Retinal pigment epithelial cell (primary cell): ENCODE data around the gene POTEC.
"Not testable (repeated sequence)": the region's sequence is repeated elsewhere in the genome, so short reads cannot be mapped to it uniquely, and the experiment has no call there.

Experiments used
- DNase-seq: peaks from one replicate; pipeline ENCODE4 v3.0.0-alpha.2; 2010; ENCODE audit warnings: low read depth
- H3K4me3 ChIP-seq: 2 replicates; pipeline ENCODE4 v1.5.1; 2011; ENCODE audit warnings: mild to moderate bottlenecking, low read length, control low read depth, moderate library complexity
- CTCF ChIP-seq: conservative IDR thresholded peaks from 2 replicates; pipeline ENCODE4 v1.5.1; 2011; ENCODE audit warnings: low read depth, low read length, control low read depth, inconsistent platforms

The POTEC gene

GRCh38 chr18:14543446-14543964 is at the start of gene POTEC:
Gene POTEC, minus strand, starts transcription at chr18:14543600. Its CDS starts 454 bp downstream, at chr18:14543146.
- H3K4me3 ChIP-seq, DNase-seq: not testable (repeated sequence)

GRCh38 chr18:14577971-14578370 is 34.6 kb upstream of the POTEC start:
- H3K4me3 ChIP-seq, result no peak overlapping the region
- no peak for TF ChIP-seq CTCF
- no peak for DNase-seq

GRCh38 chr18:14559502-14559901 is 16.1 kb upstream of the POTEC start:
- H3K4me3 ChIP-seq, DNase-seq: not testable (repeated sequence)

GRCh38 chr18:14531659-14532058 is 11.7 kb downstream of the POTEC start:
- not testable (repeated sequence) for DNase-seq, H3K4me3 ChIP-seq

DNA sequence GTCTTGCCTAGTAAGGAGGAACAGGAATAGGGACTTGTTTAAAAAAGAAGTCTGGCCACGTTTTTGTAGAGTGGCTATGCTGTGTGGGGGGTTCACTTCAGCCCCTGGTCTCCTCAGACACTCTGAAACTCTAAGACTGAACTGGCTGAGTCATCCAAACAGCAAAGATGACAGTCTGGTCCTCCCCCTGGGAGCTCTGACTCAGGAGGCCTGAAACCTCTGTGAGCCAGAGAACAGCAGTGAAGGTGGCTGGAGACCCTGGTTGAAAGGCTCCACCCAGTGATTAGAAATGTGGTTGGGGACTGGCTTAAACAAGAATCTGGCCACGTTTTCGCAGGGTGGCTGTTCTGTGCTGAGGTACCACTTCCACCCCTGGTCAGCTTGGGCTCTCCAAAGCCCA is 32.7 kb downstream of the POTEC start:
- not testable (repeated sequence) for H3K4me3 ChIP-seq, DNase-seq

- not testable (repeated sequence) for H3K4me3 ChIP-seq, DNase-seq
These were observed 39.7 kb downstream of the POTEC start for GRCh38 chr18:14503691-14504090.

DNA sequence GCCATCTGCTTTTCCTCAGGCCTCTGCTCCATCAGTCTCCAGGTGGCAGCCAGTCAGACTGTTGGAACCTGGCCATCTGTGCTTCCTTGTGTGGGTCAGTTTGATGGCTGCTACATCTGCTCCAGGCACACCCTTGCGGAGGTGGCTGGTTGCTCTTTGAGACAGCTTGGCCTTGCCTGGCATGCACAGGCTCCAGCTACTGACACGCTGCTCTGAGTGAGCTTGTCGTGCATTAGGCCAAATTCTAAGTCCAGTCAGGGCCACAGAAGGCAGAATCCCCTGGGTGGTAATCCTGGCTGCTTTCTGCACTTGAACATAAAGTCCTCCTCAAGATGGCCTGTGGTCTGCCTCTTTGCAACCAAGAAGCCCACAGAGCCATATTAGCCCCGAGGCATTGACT is 41.5 kb downstream of the POTEC start:
- DNase-seq, H3K4me3 ChIP-seq: not testable (repeated sequence)

- DNase-seq, H3K4me3 ChIP-seq: not testable (repeated sequence)
These were observed 54.0 kb downstream of the POTEC start for GRCh38 chr18:14489256-14490014.

GRCh38 chr18:14488789-14489188 is 54.6 kb downstream of the POTEC start:
- not testable (repeated sequence) for H3K4me3 ChIP-seq, DNase-seq

DNA sequence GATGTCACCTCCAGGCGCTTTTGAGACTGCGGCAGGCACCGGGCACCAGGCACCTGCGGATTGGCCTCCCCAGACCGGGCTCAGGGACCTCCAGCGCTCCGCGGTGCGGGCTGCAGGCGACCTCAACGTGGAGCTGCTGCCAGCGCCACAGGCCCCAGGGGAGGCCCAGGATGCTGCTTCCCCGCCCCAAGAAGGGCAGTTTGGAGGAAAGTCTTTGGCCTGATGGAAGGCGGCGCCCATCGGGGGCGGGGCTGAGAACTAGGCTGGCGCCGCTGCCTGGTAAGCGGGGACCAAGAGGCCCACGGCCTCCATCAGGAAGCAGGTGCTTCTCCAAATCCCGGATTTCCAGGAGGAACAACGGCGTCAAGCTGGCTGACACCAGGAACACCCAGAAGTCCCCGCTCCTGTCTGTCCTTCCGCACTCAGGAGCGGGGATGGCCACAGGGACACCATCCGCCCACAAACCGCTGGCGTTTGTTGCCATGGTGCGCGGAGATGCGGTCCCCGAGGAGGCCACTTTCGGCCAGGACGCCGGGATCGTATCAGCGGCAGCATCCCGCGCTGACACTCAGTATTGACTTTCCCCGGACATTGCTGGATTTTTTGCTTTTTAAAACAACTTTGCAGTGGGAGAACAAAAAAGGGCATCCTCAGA is 56.3 kb downstream of the POTEC start:
- DNase-seq, H3K4me3 ChIP-seq: not testable (repeated sequence)

DNA sequence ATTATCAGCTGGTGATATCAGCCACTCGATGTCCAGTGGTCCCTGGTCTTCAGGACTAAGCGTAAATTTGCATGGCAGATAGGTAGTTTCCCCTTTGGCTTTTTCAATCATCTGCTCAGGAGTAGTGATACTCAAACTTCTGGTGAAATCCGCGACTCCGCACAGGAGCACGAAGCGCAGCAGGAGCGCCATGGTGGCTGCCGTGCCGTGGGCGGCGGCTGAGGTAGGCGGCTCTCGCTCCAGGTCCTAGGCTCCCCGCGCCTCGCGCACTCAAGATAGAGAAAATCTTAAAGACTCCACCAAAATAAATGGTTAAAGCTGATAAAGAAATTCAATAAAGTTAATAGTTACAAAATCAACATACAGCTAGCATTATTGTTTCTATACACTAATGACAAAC is 64.3 kb downstream of the POTEC start:
- DNase-seq, H3K4me3 ChIP-seq: not testable (repeated sequence)

- H3K4me3 ChIP-seq, DNase-seq: not testable (repeated sequence)
These were observed 67.9 kb downstream of the POTEC start for GRCh38 chr18:14475520-14475919.

DNA sequence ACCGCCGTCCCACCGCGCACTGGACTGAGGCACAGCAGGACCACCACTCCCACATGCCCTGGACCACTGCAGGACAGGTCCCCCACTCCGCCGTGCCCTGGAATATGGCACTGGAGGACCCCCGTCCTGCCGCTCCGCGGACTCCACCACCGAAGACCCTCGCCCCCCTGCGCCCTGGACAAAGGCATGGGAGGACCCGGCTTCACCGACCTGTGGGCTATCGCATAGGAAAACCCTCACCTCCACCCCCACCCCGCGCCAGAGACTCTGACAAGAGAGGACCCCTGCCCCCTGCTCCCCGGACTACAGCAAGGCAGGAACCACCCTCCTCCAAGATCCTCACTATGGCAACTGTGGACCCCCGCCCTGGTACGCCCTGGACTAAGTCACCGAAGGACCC is 68.6 kb downstream of the POTEC start:
- DNase-seq, H3K4me3 ChIP-seq: not testable (repeated sequence)

GRCh38 chr18:14474007-14474720 is 69.2 kb downstream of the POTEC start:
- DNase-seq, H3K4me3 ChIP-seq: not testable (repeated sequence)

DNA sequence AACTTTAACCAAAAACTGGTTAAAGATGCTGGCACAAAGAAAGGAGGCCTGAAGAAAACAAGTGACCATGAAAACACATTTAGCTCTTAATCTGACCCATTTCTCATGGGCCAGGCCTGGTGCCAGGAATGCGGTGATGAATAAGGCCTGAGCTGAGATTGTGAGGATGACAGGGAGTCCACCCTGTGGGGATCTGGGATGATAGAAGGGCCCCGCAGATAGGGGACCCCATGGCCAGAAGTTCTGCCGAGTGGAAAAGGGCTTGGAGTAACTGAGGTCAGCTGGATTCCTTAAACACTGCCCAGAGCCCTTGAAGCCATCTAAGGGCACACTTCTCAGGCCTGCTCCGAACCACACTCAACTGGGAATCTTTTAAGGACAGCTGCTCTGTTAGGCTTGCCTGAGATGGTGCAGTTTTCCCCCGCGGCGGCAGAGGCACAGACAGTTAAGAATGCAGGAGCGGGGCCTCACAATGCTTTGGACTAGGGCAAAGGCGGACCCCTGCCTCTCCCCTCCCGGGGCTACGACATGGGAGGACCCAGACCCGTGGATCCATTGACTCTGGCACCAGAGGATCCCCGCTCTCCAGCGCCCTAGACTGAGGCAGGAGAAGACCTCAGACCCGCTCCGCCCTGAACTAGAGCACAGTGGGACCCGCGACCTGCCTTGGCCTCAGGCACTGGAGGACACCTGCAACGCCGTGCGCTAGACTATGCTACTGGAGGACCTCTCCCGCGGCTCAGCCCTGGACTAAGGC is 70.0 kb downstream of the POTEC start:
- H3K4me3 ChIP-seq, DNase-seq: not testable (repeated sequence)

GRCh38 chr18:14471286-14471685 is 72.1 kb downstream of the POTEC start:
- H3K4me3 ChIP-seq, DNase-seq: not testable (repeated sequence)

GRCh38 chr18:14470446-14470845 is 73.0 kb downstream of the POTEC start:
- not testable (repeated sequence) for DNase-seq

GRCh38 chr18:14470046-14470445 is 73.4 kb downstream of the POTEC start:
- not testable (repeated sequence) for H3K4me3 ChIP-seq, DNase-seq

More at GRCh38 chr18:14470446-14470845, 73.0 kb downstream of the POTEC start:
- not testable (repeated sequence) for H3K4me3 ChIP-seq
